GM21723 (cell line): ENCODE data around the gene RNH1.

Experiments
- ATAC-seq: cut with Tn5 transposase; IDR thresholded peaks from one replicate; pipeline ENCODE4 v1.9.1; 2021; ENCODE audit warnings: mild to moderate bottlenecking, moderate library complexity; ENCODE audit not compliant: unreplicated experiment

Gene RNH1

GRCh38 chr11:506995-507726 lies at the start of gene RNH1:
TSS of gene RNH1 (minus strand) at chr11:507242. CDS start at chr11:502162, 5,080 bp downstream.
- ATAC-seq = peak; percentile 34

- ATAC-seq = no peak
Measured at GRCh38 chr11:555780-556661, 49.0 kb upstream of the RNH1 start.

DNA sequence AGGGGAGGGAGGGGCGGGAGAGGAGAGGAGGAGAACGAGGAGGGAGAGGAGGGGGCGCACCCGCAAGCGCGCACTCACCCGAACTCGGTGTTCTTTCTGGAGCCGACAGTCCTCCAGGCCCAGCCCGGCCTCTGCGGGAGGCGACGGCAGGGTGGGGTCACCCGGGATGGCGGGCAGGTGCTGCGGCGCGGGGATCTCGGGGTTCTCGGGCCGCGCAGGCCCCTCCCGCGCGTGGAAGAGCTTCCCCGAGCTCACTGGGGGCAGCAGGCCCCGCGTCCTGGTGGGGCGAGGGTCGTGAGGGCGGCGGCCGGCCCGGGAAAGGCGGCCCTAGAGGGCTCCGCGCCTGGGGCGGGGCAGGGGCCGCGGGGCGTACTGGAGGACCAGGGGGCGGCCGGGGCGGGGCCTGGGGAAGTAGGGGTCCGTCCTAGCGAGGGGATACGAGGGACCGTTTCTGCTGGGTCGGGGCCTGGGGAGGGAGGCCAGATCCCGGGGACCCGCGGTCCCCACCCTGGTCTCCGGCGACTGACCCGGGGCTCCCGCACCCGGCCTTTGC lies 48.3 kb upstream of the RNH1 start:
- no peak for ATAC-seq

GRCh38 chr11:554428-555226 lies 47.6 kb upstream of the RNH1 start:
- no peak for ATAC-seq

GRCh38 chr11:553988-554340 lies 46.9 kb upstream of the RNH1 start:
- ATAC-seq = no peak

DNA sequence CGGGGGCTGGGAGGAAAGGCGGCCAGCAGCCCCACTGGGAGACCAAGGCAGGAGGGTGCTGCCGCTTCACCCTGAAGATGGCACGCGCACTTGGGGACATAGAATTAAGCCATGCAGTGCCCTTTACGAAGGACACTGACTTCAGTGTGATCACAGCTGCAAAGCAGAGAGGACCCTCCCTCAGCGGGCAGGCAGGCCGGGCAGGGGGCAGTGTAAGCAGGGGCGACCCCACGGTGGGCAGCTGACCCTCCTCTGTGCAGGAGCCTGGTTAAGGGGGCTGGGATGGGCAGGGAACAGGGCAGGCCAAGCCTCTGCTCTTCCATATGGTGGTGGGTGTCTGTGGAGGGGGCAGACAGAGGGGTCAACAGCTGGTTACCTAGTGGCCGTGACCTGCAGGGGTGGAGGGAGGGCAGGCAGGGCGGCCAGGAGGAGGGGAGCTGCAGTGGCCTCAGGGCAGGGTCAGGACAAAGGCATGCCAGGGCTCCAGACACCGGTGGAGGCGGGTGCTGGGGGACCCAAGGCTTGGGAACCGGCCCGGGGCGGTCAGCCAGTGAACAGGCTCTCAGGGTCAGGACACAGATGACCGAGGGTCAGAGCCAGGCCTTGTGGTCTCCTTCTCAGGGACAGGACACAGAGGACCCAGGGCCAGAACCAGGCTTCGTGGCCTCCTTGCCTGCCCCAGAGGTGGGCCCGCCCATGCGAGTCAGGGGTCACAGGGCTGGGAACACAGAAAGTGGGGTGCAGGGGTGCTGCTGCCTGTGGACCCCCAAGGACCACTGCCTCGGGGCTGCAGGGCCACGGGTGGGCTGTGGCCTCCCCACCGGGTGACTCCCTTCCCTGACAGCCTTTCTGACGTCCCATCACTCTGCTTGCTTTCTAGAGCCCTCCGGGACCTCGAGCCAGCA lies 46.3 kb upstream of the RNH1 start:
- no peak for ATAC-seq

DNA sequence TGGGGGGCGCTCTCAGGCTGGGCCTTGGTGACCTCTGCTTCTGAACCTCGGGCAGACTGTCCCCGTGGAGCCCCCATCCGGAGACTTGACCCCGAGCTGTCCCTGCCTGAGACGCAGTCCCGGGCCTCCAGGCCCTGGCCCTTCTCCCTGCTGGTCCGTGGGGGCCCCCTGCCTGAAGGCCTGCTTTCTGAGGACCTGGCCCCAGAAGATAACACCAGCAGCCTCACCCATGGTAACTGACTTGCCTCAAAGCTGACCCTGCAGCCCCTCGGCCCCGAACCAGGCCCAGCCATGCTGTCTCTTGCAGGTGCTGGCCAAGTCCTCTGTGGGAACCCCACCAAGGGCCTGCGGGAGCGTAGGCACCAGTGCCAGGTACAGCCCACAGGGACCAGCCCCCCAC lies 44.6 kb upstream of the RNH1 start:
- ATAC-seq = no peak

DNA sequence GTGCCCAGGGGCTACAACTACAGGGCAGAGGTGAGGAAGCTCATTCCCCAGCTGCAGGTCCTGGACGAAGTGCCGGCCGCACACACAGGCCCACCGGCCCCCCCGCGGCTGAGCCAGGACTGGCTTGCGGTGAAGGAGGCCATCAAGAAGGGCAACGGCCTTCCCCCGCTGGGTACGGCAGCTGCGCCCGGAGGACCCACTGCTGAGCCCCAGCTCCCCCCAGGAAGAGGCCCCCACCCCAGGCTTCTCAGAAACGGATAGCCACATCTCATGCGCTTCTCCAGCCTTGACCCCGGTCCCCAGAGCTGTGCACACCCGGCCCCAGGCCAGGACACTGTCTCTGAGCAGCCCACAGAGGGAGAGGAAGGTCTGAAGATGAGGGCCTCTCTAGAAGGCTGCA lies 44.1 kb upstream of the RNH1 start:
- no peak for ATAC-seq

GRCh38 chr11:550746-551085 lies 43.7 kb upstream of the RNH1 start:
- no peak for ATAC-seq

DNA sequence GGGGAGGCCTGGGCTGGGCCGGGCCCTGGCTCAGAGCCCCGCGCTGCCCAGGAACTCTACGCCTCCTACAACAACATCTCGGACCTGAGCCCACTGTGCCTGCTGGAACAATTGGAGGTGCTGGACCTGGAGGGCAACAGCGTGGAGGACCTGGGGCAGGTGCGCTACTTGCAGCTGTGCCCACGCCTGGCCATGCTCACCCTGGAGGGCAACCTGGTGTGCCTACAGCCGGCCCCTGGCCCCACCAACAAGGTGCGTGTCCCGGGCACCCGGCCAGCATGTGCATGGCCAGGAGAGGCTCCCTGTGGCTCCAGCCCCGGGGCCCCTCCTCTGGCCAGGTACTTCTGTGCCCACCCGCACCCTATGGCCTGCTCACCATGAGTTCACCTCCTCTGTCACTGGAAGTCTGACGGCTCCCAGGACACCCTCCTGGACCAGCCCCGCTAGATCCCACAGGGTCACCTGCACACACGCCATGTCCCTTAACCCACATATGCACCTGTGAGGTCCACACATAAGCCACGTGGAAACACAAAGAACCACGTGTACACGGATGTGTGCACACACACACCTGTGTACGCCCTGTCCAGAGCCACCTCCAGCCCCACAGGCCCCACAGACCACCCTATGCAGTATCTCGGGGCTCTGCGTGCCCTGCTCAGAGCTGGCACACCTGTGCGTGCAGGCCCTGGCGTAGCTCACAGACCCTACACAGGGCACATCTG lies 43.1 kb upstream of the RNH1 start:
- ATAC-seq = no peak

DNA sequence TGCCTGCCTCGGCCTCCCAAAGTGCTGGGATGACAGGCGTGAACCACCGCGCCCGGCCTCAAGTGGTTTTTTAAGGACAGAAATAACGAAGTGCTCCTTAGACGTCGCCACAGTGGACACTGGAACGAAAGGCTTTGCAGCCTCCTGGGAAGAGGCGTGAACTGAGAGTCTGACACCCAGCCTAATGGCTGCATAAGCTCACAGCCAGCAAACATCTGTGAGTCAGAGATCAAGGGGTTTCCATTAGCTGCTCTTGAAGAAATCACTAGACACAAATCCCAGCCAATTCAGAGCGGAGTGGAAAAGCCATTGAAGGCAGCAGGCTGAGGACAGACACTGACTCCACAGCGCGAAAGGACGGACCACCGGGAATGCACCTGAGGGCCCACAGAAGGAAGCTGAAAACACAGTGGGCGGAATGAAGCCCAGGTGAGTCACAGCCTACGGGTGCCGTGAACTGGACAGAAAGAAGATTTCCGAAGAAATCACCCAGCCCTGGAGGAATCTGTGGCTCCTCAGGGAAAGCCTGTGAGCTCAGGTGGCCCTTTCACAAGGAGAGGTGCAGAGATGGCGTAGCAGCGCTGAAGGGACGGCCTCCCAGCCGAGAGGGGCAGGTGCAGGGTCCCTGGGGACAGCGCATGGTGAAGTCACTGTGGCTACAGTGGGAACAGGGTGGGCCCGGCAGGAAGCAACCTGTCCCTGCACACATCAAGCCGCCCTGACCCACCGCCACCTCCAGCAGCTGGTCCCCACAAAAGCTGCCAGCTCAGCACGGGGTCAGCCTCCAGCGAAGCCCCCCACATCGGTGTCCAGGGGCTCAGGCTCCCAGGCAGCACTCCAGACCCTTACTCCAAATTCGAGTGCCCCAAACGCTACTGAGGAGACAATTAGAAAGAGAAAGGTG lies 41.9 kb upstream of the RNH1 start:
- ATAC-seq = no peak

- no peak for ATAC-seq
Measured at GRCh38 chr11:545171-545570, 38.1 kb upstream of the RNH1 start.

DNA sequence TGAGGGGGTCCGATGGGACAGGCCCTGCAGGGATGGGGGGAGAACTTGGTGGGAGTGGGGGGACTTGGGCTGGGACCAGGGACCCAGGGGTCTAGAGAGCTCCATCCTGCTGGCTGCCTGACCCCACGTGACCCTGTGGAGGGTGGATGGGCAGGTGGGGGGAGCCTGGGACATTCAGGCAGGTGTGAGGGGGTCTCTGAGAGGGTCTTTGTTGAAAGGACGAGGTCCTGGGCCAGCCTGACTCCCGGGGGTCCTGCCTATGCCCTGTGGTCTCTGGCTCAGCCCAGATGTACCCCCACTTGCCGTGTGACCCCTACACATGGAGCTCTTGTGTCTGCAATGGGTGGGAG lies 37.8 kb upstream of the RNH1 start:
- ATAC-seq = no peak

DNA sequence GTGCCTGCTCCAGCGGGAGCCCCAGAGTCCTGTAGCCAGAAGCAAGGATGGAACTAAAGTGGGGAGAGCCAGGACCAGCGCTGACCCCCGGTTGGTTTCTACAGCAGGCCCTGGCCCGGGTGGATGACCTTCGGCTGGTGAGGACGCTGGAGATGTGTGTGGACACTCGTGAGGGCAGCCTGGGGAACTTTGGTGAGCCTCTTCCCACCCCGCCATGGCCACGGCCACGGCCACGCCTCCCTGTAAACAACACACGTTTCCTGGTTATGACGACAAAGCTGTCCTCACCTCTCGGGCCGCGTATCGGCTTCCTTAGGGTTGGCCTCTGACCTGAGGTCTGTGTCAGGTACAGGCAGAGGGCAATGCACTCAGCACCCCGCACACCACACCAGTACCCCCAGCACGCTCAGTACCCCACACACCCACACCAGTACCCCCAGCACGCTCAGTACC lies 34.4 kb upstream of the RNH1 start:
- no peak for ATAC-seq

DNA sequence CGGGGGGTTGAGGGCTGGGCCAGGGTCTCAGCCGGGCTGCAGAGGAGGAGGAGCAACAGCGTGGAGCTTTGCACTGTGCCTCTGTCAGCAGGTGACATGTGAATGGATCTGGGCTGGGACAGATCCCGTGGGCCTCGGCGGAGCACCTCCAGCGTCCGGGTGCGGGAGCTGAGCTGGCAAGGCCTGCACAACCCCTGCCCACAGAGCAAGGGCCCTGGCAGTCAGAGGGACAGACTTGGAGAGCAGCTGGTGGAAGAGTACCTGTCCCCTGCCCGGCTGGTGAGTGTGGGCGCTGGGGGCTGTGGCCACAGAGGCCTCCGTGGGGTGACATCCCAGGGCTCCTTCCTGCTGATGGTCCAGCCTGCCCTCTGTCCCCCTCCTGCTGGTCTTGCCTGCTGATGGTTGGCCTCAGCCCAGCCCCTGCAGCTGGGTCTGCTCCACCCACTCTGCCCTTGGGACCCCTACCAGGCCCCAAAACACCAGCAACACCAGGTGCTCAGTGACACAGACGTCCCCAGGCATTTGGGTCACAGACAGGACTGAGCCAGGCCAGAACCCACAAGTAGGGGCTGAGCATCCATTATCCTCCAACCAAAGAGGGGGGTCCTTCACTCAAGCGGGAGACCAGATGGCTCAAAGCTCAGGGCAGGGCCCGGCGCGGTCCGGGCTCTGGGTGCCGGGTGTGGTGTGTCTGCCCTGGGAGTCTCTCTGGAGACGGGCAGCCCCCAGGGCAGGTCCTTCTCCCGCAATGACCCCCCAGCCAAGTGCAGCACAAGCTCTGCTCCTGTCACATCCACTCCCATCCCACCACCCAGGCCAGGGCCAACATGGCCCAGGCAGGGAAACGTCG lies 33.8 kb upstream of the RNH1 start:
- ATAC-seq = no peak

DNA sequence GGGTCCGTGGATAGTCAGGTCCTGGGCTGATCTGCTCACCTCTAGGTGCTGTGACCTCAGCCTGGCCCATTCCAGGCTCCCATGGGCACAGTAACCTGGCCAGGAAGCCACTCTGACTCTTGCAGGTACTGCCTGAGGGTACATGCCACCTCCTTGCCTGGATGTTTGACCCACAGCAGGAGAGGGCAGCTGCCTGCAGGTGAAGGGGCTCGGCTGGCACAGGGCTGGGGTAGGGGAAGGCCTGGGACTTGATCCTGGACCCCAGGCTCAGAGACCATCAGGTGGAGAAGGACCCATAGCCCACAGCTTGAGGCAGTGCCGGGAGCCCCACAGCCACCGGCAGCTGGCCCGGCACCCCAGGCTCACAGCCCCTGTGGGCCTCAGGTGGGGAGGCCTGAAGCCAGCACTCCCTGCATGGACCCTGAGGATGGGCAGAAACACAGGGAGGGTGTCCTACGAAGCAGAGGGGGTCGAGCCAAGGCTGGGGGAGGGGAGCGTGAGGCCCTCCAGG lies 33.0 kb upstream of the RNH1 start:
- no peak for ATAC-seq

- no peak for ATAC-seq
Measured at GRCh38 chr11:538431-539051, 31.5 kb upstream of the RNH1 start.
